ENCODE data around the gene DIRAS2.

- TF ChIP-seq, protein P1, sequence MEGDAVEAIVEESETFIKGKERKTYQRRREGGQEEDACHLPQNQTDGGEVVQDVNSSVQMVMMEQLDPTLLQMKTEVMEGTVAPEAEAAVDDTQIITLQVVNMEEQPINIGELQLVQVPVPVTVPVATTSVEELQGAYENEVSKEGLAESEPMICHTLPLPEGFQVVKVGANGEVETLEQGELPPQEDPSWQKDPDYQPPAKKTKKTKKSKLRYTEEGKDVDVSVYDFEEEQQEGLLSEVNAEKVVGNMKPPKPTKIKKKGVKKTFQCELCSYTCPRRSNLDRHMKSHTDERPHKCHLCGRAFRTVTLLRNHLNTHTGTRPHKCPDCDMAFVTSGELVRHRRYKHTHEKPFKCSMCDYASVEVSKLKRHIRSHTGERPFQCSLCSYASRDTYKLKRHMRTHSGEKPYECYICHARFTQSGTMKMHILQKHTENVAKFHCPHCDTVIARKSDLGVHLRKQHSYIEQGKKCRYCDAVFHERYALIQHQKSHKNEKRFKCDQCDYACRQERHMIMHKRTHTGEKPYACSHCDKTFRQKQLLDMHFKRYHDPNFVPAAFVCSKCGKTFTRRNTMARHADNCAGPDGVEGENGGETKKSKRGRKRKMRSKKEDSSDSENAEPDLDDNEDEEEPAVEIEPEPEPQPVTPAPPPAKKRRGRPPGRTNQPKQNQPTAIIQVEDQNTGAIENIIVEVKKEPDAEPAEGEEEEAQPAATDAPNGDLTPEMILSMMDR (IDR thresholded peaks at IDR 0.05) = no peak
- TF ChIP-seq ZFX (IDR thresholded peaks at IDR 0.05; ENCODE audit: borderline replicate concordance) = no peak
Observed at GRCh38 chr9:90659650-90660364, 17.2 kb upstream of the DIRAS2 start.
